Astrocyte of the cerebellum (primary cell): ENCODE results near the gene TIPARP.

Experiments
- DNase-seq: peaks from one replicate; pipeline ENCODE4 v3.0.0-alpha.2; 2011; ENCODE audit warnings: low read depth
- H3K4me3 ChIP-seq: 2 replicates; pipeline ENCODE4 v1.5.1; 2011; ENCODE audit warnings: mild to moderate bottlenecking, low read depth, low read length, moderate library complexity
- CTCF ChIP-seq: IDR thresholded peaks from 2 replicates; pipeline ENCODE4 v1.5.1; 2012; ENCODE audit warnings: low read length, low read depth, moderate library complexity, mild to moderate bottlenecking; ENCODE audit errors: missing control alignments
- in situ Hi-C: cut with HindIII; loops from 2 replicates; pipeline ENCODE4 v1.10.0; 2017; ENCODE audit warnings: low sequenced_read_pairs

The TIPARP gene

GRCh38 chr3:156630773-156631093, 43.7 kb upstream of the TIPARP start:
- H3K4me3 ChIP-seq, result no peak overlapping the region
- no peak for DNase-seq
- no peak for TF ChIP-seq CTCF
- in situ Hi-C loops, result no loop called here

GRCh38 chr3:156631323-156631722, 43.1 kb upstream of the TIPARP start:
- no peak for TF ChIP-seq CTCF
- H3K4me3 ChIP-seq, result no peak overlapping the region
- in situ Hi-C loops, result no loop called here
- DNase-seq, result no peak

GRCh38 chr3:156632601-156633000, 41.8 kb upstream of the TIPARP start:
- in situ Hi-C loops, result no loop called here
- no peak for DNase-seq
- H3K4me3 ChIP-seq, result no peak overlapping the region
- no peak for TF ChIP-seq CTCF

- no peak for TF ChIP-seq CTCF
- in situ Hi-C loops, result no loop called here
- DNase-seq, result no peak
- H3K4me3 ChIP-seq, result no peak overlapping the region
Observed at GRCh38 chr3:156633335-156633734, 41.1 kb upstream of the TIPARP start.

GRCh38 chr3:156635034-156635433, 39.4 kb upstream of the TIPARP start:
- no peak overlapping the region for H3K4me3 ChIP-seq
- no peak for DNase-seq
- in situ Hi-C loops, result no loop called here
- TF ChIP-seq CTCF, result no peak

GRCh38 chr3:156635973-156636372, 38.4 kb upstream of the TIPARP start:
- no peak for DNase-seq
- in situ Hi-C loops, result no loop called here
- no peak for TF ChIP-seq CTCF
- no peak overlapping the region for H3K4me3 ChIP-seq

GRCh38 chr3:156637480-156638022, 36.8 kb upstream of the TIPARP start:
- H3K4me3 ChIP-seq, result no peak overlapping the region
- TF ChIP-seq CTCF, result no peak
- in situ Hi-C loops, result no loop called here
- no peak for DNase-seq
